Spleen (tissue), 11 donors: ENCODE results near the gene GPR35. TPM values are rescaled to one million over a fixed set of nuclear protein-coding genes. Genes with fewer than 3 reads are reported as not detected.
A peak's percentile ranks its signal among the peaks of the same experiment; 100 is the strongest.

Experiments used
- DNase-seq: peaks from one replicate; pipeline ENCODE4 v3.0.0-alpha.2; 2020
- H3K27ac ChIP-seq, 8 donors: fragments of 200-600 bp; sonication (generic) in 7 of 8; 1 replicate in 4 of 8; 2 replicates in 4 of 8; pipeline versions ENCODE4 v1.5.0 to v1.8.0; 2016 to 2021; ENCODE audit warnings: inconsistent platforms in 4 of 8, mild to moderate bottlenecking in 4 of 8, moderate library complexity in 1 of 8
- H3K27me3 ChIP-seq, 7 donors: fragments of 200-600 bp; sonication (generic) in 6 of 7; replicated peaks in 1 of 7; 1 replicate in 4 of 7; 2 replicates in 3 of 7; pipeline versions ENCODE4 v1.5.0 to v1.8.0; 2016 to 2021; ENCODE audit warnings: inconsistent platforms in 3 of 7, mild to moderate bottlenecking in 1 of 7
- H3K36me3 ChIP-seq, 6 donors: fragments of 200-600 bp; sonication (generic) in 5 of 6; 1 replicate in 4 of 6; 2 replicates in 2 of 6; pipeline versions ENCODE4 v1.5.0 to v1.8.0; 2016 to 2021; ENCODE audit warnings: inconsistent platforms in 2 of 6
- H3K4me1 ChIP-seq, 6 donors: fragments of 200-600 bp; sonication (generic) in 5 of 6; 1 replicate in 3 of 6; 2 replicates in 3 of 6; pipeline versions ENCODE4 v1.5.0 to v1.8.0; 2016 to 2021; ENCODE audit warnings: inconsistent platforms in 3 of 6
- H3K4me3 ChIP-seq, 8 donors: fragments of 200-600 bp; sonication (generic) in 7 of 8; 1 replicate in 4 of 8; 2 replicates in 4 of 8; pipeline versions ENCODE4 v1.5.0 to v1.8.0; 2016 to 2021; ENCODE audit warnings: inconsistent platforms in 4 of 8, mild to moderate bottlenecking in 4 of 8, moderate library complexity in 2 of 8
- H3K9me3 ChIP-seq, 8 donors: fragments of 200-600 bp; sonication (generic) in 7 of 8; 1 replicate in 4 of 8; 2 replicates in 4 of 8; pipeline versions ENCODE4 v1.5.0 to v1.8.0; 2016 to 2021; ENCODE audit warnings: inconsistent platforms in 4 of 8
- CTCF ChIP-seq, 11 experiments: fragments of 200-600 bp in 7 of 11; fragments of 450-650 bp in 4 of 11; sonication (generic) in 4 of 11; IDR thresholded peaks in 8 of 11; conservative IDR thresholded peaks in 3 of 11; 1 replicate in 7 of 11; 2 replicates in 4 of 11; pipeline versions ENCODE4 v1.4.0 to v1.8.0; 2016 to 2021; ENCODE audit warnings: antibody characterized with exemption in 11 of 11, inconsistent platforms in 4 of 11, mild to moderate bottlenecking in 1 of 11
- POLR2A ChIP-seq, 3 donors: fragments of 450-650 bp; IDR thresholded peaks; one replicate each; pipeline ENCODE4 v1.5.1; 2017; ENCODE audit warnings: antibody characterized with exemption in 3 of 3, mild to moderate bottlenecking in 1 of 3
- POLR2AphosphoS5 ChIP-seq, 3 donors: sonication (generic); formaldehyde crosslinking; IDR thresholded peaks; one replicate each; pipeline ENCODE4 v1.5.1; 2017; ENCODE audit warnings: antibody characterized with exemption in 3 of 3
- WGBS, 5 donors: extraction: QIAGEN DNeasy Blood & Tissue Kit in 3 of 5; methylation state at CpG; one replicate each; pipeline versions ENCODE4 v1.1.5 to v1.1.7; 2013 to 2018; 5-methylcytosine and 5-hydroxymethylcytosine counted together
- intact Hi-C: fragments of 100-400 bp; cut with DNase I; formaldehyde crosslinking; loops from one replicate; pipeline ENCODE4 v1.15.0; 2023; ENCODE audit warnings: low total_unique reads
- polyA plus RNA-seq, 3 donors: library from polyadenylated mRNA; stranded (reverse); fragments of 200-250 nt; gene quantifications; one replicate each; pipeline ENCODE4 v1.2.1, GENCODE V29; 2013
- total RNA-seq, 7 donors: library from RNA; depleted of rRNA in 3 of 7; stranded (reverse); fragments of >200 nt in 3 of 7; fragmentation: NEBNext Ultra II Directional in 4 of 7; extraction: Animal tissue kit (Norgen Biotek cat#: 25700) in 4 of 7; gene quantifications; one replicate each; pipeline versions ENCODE4 v1.1.0 to v1.2.1, GENCODE V29; 2016 to 2021
- donor health status: healthy with polysubstance abuse.
- donor health status: DM: no; HTN: no; CAD: no; lungs with moderate emphysema.
- donor health status: DM: no; HTN: no; CAD: no.
- donor health status: Bipolar disorder and iron deficiency.
- donor health status: healthy.
- donor health status: DM: no; HTN: no; CAD: no.
- donor health status: DM: yes; HTN: yes; CAD: no.

GPR35 gene
- total and polyA plus RNA-seq, 10 donors = 7.4 to 25.3 (median 18.3) TPM

DNA sequence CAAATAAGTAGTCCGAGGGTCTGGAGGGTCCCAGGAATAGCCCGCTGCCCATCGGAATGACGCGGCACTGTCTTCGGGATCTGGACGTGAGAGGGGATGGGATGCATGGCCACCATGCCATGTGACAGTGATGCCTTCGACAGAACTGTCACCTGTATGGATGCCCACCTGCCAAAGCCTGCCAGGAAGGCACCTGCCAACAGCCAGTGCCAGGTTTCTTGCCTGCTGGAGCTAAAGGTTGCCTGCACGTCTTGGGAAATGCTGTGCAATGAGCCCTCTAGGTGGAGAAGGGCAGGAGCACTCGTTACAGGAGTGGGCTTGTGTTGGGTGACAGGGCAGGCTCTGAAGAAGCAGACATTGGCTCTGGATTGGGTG, 20.5 kb downstream of the GPR35 start:
- TF ChIP-seq CTCF (IDR thresholded peaks at IDR 0.05 in 8 of 11, conservative IDR thresholded peaks at IDR 0.05 in 3 of 11) = no peak
- TF ChIP-seq POLR2AphosphoS5 (IDR thresholded peaks at IDR 0.05) = no peak
- TF ChIP-seq POLR2A (IDR thresholded peaks at IDR 0.05) = no peak

GRCh38 chr2:240646176-240646899, 21.1 kb downstream of the GPR35 start:
- peak overlapping the region in 1 of 8 donors; percentile 8 for H3K27ac ChIP-seq
- peak in 1 of 3 donors; percentile 36 for TF ChIP-seq POLR2AphosphoS5 (IDR thresholded peaks at IDR 0.05)
- TF ChIP-seq POLR2A (IDR thresholded peaks at IDR 0.05) = no peak
- WGBS, 5 donors = 70 to 82% (median 72%) methylated on average over 27 to 36 of the region's 36 CpGs
- H3K4me1 ChIP-seq = no peaks in the 10 kb centered on the region
- H3K9me3 ChIP-seq = peaks cover 0 to 1% (median 0%) of the 10 kb centered on the region in 8 donors
- H3K27me3 ChIP-seq = peaks cover 0 to 84% (median 30%) of the 10 kb centered on the region in 7 donors
- no peak for DNase-seq
- H3K4me3 ChIP-seq = peak overlapping the region in 1 of 8 donors; percentile 32
- intact Hi-C loops = no loop called here
- no peaks in the 10 kb centered on the region for H3K36me3 ChIP-seq

More for the DNA sequence above, 20.5 kb downstream of the GPR35 start:
- Histone ChIP-seq H3K4me1 (no peaks in the 10 kb centered on the region), H3K4me3 (peak overlapping the region in 1 of 8 donors; percentile 32), H3K36me3 (no peaks in the 10 kb centered on the region), H3K9me3 (no peaks in the 10 kb centered on the region), H3K27ac (peak overlapping the region in 1 of 8 donors; percentile 8), H3K27me3 (peaks cover 0 to 79% (median 30%) of the 10 kb centered on the region in 7 donors)
- DNase-seq = no peak
- WGBS, 5 donors = 82 to 92% (median 89%) methylated on average over 9 to 10 of the region's 10 CpGs
- intact Hi-C loops = no loop called here

DNA sequence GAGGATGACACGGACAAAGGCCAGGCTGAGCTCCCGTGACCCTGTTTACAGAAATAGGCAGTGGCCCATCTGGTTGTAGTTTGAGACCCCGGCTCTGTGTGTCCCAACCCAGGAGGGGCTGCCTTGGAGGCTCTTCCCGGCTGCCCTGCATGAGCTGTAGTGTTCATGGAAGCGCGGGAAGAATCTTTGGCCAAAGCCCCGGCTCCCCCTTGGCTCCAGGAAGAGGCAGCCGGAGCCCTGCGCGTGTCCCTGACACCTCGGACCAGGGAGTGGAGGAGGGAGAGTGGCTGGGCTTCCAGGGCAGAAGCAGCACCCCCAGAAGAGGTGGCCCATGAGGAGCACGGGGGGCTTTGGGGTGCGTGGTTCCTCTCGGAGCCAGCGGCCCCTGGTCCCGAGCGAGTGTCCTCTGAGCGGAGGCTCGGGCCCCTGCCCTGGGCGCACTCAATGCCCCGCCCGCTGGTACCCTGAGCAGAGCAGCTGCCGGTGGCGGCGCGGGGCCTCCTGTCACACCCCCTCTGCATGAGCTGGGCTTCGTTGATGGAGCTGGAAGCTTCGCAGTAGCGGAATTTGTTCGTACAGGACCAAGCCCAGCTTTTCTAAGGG, 21.7 kb downstream of the GPR35 start:
- no peak for DNase-seq
- TF ChIP-seq POLR2AphosphoS5 (IDR thresholded peaks at IDR 0.05) = no peak
- TF ChIP-seq CTCF (IDR thresholded peaks at IDR 0.05 in 8 of 11, conservative IDR thresholded peaks at IDR 0.05 in 3 of 11) = no peak
- no peak for TF ChIP-seq POLR2A (IDR thresholded peaks at IDR 0.05)
- WGBS, 5 donors = 76 to 84% (median 81%) methylated on average over 15 to 30 of the region's 30 CpGs
- no peak overlapping the region for H3K4me3 ChIP-seq
- no peaks in the 10 kb centered on the region for H3K4me1 ChIP-seq
- intact Hi-C loops = no loop called here
- H3K27ac ChIP-seq = no peak overlapping the region
- H3K27me3 ChIP-seq = peaks cover 0 to 91% (median 30%) of the 10 kb centered on the region in 7 donors
- H3K36me3 ChIP-seq = no peaks in the 10 kb centered on the region
- H3K9me3 ChIP-seq = peaks cover 0 to 3% (median 0%) of the 10 kb centered on the region in 8 donors

DNA sequence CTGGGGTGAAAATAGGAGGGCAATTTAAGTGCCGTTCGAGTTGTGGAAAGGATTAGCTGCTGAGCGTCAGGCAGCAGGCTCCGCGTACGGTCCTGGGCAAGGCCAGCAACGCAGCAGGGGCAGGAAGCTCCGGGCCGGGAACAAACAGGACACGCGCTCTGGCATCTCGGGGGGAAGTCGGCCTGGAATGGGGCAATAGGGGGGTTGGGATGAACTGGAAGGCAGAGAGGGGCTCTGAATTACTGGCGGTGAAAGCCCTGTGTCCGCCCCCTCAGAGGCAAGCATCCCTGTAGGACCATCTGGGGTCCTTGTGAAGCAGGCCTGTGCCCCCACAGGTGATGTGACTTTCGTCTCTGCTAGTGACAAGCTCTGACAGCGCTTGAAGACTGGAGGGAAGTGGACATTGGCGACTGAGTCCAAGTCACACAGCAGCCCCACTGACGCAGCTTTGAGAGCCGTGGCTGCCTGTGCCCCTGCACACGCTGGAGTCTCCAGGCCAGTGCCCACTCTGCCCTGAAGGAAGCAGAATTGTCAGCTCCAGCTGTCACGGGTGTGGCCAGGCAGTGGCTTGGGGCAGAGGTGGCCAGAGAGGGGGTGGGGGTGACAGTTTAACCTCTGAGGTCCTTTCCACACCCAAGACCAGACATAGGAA, 22.3 kb downstream of the GPR35 start:
- H3K4me1 ChIP-seq = no peaks in the 10 kb centered on the region
- peaks cover 0 to 88% (median 30%) of the 10 kb centered on the region in 7 donors for H3K27me3 ChIP-seq
- TF ChIP-seq POLR2A (IDR thresholded peaks at IDR 0.05) (no peak), POLR2AphosphoS5 (IDR thresholded peaks at IDR 0.05) (no peak), CTCF (IDR thresholded peaks at IDR 0.05 in 8 of 11, conservative IDR thresholded peaks at IDR 0.05 in 3 of 11) (no peak)
- H3K27ac ChIP-seq = no peak overlapping the region
- no peak overlapping the region for H3K4me3 ChIP-seq
- no peak for DNase-seq
- peaks cover 0 to 3% (median 0%) of the 10 kb centered on the region in 8 donors for H3K9me3 ChIP-seq
- intact Hi-C loops = no loop called here
- no peaks in the 10 kb centered on the region for H3K36me3 ChIP-seq
- 54 to 87% (median 71%) methylated on average over 21 to 22 of the region's 22 CpGs for WGBS, 5 donors
